HG03521 (cell line): Measurements from ENCODE around the gene BCL2A1.
"Not testable (repeated sequence)": the region's sequence is repeated elsewhere in the genome, so short reads cannot be mapped to it uniquely, and the experiment has no call there.

ENCODE experiments used
- ATAC-seq: cut with Tn5 transposase; IDR thresholded peaks from one replicate; pipeline ENCODE4 v1.9.1; 2021; ENCODE audit warnings: mild to moderate bottlenecking, moderate library complexity; ENCODE audit not compliant: unreplicated experiment

Gene BCL2A1

DNA sequence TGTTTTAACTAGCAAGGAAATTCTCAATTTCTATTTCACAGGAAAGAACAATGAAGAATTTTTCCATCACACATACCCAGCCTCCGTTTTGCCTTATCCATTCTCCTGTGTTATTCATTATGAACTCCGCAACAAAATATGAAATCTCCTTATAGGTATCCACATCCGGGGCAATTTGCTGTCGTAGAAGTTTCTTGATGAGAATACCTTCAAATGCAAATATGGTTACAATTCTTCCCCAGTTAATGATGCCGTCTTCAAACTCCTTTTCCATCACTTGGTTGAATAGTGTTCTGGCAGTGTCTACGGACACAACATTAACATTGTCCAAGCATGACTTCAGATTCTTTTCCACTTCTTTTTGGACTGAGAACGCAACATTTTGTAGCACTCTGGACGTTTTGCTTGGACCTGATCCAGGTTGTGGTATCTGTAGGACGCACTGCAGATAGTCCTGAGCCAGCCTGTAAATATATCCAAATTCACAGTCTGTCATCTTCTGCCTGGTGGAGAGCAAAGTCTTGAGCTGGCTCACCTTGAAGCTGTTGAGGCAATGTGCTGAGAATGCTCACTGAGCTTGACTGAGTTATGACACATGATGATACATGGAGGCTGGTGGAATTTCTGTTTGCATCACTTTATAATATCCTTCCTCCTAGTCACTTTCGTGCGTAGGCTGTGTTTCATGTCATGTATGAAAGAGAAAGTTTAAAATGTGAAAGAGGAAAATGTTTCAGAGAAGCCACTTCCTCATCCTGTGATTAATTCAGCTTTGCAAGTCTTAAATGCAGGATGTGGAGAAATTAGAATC, at the start of gene BCL2A1:
Gene BCL2A1, minus strand, starts transcription at position 573 of the 811 bp plus-strand sequence. Its CDS starts 77 bp downstream, at position 496.
- peak; percentile 54 for ATAC-seq

DNA sequence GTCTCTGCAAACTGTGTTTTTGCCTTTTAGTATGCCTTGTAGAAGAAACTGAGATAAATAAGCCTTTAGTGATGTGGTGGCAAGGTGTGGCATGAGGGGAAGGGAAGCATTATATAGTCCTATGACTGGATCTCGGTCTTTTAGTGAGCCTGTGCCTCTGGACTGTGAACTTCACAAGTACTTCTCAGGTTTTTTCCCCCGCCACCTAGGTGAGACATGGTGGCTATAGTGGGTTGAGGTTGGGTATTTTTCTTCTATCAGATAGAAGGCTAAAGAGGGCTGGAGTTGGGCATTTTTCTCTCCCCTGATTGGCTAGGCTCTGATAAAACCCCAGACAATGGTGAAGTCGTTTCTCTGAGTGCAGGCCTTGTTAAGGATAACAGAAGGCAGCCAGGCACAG, 49.7 kb upstream of the BCL2A1 start:
- ATAC-seq: no peak

GRCh38 chr15:80020149-80020548, 49.2 kb upstream of the BCL2A1 start:
- ATAC-seq: not testable (repeated sequence)

GRCh38 chr15:80019168-80019745, 48.3 kb upstream of the BCL2A1 start:
- no peak for ATAC-seq

GRCh38 chr15:80017139-80017538, 46.1 kb upstream of the BCL2A1 start:
- ATAC-seq: not testable (repeated sequence)

- not testable (repeated sequence) for ATAC-seq
These were observed 45.5 kb upstream of the BCL2A1 start for GRCh38 chr15:80016506-80016905.

- no peak for ATAC-seq
These were observed 44.2 kb upstream of the BCL2A1 start for GRCh38 chr15:80015156-80015555.

GRCh38 chr15:80014186-80014585, 43.2 kb upstream of the BCL2A1 start:
- ATAC-seq: not testable (repeated sequence)

DNA sequence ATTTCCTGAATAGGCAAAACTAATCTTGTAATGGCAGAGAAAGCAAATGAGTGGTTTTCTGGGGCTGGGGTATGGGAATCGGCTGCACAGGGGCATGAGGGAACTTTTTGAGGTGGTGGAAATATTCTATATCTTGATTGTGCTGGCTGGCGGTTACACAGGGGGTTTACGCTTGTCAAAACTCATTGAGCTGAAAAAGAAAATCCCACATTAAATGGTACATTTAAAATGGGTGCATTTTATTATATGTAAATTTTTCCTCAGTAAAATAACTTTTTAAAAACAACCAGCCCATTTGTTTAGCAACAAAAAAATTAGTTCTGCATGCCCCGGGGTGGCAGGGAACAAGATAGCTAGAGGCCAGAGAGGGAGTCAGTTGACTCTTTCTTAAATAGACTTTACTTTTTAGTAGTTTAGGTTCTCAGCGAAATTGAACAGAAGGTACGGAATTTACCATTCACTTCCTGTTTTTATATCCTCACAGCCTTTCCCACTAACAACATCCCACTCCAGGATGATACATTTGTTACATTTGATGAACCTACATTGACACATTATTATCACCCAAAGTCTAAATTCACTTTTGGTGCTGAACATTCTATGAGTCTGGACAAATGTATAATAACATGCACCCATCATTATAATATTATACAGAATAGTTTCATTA, 41.2 kb upstream of the BCL2A1 start:
- ATAC-seq: no peak

DNA sequence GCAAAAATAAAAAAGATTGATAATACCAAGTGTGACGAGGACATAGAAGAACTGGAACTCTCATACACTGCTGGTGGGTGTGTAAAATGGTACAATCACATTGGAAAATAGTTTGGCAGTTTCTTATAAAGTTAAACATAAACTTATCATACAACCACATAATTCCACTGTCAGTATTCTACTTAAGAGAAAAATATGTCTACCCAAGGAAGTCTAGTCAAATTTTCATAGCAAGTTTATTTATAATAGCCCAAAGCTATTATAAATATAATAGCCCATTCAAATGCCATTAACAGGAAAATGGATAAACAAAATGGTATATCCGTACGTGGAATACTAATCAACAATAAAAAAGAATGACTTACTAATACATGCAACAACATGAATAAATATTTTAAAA, 40.6 kb upstream of the BCL2A1 start:
- ATAC-seq: no peak

DNA sequence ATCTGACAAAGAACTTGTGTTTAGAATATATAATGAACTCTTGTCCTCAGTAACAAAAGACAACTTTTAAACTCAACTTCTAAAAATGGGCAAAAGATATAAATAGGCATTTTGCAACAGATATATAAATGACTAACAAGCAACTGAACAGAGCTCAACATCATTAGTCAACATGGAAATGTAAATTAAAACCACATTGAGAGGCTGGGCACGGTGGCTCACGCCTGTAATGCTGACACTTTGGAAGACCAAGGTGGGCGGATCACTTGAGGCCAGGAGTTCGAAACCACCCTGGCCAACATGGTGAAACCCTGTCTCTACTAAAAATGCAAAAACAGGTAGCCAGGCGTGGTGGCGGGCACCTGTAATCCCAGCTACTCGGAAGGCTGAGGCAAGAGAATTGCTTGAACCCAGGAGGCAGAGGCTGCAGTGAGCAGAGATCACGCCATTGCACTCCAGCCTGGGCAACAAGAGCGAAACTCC, 40.1 kb upstream of the BCL2A1 start:
- ATAC-seq: not testable (repeated sequence)

- no peak for ATAC-seq
These were observed 39.2 kb upstream of the BCL2A1 start for GRCh38 chr15:80010131-80010673.

DNA sequence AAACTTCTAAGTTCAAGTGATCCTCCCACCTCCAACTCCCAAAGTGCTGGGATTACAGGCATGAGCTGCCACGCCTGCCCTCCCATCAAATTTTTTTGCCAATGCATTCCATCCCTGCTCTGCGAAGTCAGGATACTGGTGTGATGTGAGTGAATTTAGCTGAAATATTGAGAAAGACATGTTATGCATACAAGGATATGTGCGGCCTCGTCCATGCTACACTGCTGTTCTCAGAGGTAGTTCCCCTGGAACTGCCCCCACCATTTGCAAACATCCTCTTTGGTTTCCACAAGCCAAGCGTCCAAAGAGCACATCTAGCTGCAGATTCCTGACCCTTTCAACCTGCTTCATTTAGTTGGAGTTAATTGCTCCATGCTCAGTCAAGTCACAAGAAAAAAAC, 36.5 kb upstream of the BCL2A1 start:
- ATAC-seq: no peak

- ATAC-seq: no peak
These were observed 36.0 kb upstream of the BCL2A1 start for GRCh38 chr15:80006946-80007345.

DNA sequence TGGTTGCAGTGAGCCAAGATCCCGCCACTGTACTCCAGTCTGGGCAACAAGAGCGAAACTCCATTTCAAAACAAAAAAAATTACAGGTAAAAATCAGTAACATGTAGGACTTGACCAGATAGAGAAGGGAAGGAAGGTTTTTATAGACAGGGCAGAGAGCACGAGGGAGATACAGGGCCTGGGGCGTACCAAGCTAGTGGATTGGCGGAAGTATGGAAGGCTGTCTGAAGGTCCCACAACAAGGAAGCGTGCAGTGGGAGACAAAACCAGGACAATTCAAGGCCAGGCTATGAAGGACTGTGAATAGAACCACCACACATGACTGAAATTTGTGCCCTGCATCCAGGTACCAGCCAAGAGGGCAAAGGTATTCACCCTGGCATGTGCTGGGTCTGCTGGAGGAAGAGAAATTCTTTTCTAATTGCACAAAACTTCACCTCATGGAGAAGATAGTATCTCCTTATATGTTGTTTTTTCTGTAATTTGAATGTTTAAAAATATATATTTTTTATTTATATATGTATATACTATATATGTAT, 33.0 kb upstream of the BCL2A1 start:
- no peak for ATAC-seq

GRCh38 chr15:80003171-80003570, 32.2 kb upstream of the BCL2A1 start:
- ATAC-seq: no peak

GRCh38 chr15:80002267-80002666, 31.3 kb upstream of the BCL2A1 start:
- no peak for ATAC-seq

DNA sequence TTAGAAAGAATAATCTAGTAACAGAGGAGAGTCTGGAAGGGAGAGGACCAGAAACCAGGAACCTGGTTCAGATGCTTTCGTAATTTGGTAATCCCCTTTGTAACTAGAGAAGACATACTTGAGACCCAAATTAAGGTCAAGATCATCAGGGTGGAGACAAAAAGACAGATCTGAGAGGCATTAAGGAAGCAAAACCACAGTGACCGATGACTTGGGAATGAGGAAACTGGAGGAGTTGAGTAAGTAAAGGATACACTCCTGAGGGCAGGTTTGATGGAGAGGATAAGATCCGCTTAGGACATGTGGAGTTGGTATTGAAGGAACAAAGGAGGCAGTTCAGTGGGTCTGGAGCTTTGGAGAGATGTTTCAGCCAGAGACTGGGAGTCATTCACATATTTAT, 23.6 kb upstream of the BCL2A1 start:
- no peak for ATAC-seq

DNA sequence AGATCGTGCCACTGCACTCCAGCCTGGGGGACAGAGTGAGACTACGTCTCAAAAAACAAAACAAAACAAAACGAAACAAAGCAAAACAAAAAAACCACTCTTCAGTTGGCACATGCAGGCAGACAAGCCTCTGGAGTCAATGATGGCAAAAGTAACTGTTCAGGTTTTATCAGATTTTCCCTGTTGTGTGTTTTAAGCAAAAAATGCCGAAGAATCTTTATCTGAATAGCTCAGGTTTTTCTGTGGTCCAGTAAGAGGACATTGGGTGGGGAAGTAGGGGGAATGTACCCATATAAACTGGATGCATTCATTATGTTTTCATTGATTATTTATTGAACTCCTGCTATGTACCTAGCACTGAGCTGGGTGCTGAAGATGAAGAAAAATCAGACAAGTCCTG, 20.8 kb upstream of the BCL2A1 start:
- no peak for ATAC-seq

DNA sequence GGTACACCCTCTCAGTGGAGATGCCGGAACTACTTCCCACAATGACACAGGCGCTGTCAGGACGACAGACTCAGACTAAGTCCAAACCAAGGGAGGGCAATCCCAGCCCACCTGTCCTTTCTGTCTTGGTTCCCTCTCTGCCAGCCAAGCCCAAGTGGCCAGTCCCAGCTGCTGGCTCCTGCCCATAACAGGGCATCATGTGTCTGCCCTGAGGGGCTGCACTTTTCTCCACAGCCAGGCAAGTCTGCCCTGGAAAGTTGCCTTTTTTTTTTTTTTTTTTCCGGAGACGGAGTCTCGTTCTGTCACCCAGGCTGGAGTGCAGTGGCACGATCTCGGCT, 20.0 kb upstream of the BCL2A1 start:
- ATAC-seq: no peak

- ATAC-seq: no peak
These were observed 19.4 kb upstream of the BCL2A1 start for GRCh38 chr15:79990280-79990996.
